GM12872 (cell line): ENCODE measurements around the gene RTBDN.

Experiments
- TF ChIP-seq, protein P1 (sequence below): IDR thresholded peaks from 3 replicates; pipeline ENCODE4 v1.5.1; 2011; ENCODE audit warnings: low read depth, mild to moderate bottlenecking, low read length, moderate library complexity; ENCODE audit not compliant: insufficient read depth

Gene RTBDN

DNA sequence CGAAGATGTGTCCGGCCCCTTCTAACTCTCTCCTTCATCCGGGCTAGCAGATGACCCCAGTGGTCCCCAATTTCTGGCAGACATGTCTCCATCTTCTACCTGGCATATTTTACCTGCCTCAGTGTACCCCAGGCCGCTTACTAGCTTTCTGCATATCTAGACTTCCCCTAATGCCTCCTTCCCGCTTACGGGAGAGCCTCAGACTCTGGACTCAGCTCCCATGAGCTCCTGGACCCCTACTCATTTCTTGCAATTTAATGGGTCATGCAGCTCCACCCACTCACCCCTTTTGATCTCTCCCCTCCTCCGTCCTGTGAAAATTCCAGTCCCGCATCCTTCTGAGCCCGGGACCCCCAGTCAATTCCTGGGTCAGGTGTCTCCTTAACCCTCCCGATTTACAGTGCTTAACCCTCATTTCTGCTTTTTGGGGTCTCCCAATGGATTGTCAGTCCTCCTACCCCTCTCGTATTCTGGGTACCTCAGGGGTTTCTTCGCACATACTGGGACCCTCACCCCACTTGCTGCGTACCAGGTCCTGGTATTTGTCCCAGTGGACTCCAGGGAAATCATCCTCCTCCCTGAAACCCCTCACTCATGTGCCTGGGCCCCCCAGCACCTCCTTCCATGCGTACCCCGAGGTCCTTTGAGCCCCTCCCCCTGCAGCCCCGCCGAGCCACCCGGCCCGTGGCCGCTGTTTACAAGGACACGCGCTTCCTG lies 43.6 kb downstream of the RTBDN start:
- TF ChIP-seq, protein P1, sequence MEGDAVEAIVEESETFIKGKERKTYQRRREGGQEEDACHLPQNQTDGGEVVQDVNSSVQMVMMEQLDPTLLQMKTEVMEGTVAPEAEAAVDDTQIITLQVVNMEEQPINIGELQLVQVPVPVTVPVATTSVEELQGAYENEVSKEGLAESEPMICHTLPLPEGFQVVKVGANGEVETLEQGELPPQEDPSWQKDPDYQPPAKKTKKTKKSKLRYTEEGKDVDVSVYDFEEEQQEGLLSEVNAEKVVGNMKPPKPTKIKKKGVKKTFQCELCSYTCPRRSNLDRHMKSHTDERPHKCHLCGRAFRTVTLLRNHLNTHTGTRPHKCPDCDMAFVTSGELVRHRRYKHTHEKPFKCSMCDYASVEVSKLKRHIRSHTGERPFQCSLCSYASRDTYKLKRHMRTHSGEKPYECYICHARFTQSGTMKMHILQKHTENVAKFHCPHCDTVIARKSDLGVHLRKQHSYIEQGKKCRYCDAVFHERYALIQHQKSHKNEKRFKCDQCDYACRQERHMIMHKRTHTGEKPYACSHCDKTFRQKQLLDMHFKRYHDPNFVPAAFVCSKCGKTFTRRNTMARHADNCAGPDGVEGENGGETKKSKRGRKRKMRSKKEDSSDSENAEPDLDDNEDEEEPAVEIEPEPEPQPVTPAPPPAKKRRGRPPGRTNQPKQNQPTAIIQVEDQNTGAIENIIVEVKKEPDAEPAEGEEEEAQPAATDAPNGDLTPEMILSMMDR = no peak

DNA sequence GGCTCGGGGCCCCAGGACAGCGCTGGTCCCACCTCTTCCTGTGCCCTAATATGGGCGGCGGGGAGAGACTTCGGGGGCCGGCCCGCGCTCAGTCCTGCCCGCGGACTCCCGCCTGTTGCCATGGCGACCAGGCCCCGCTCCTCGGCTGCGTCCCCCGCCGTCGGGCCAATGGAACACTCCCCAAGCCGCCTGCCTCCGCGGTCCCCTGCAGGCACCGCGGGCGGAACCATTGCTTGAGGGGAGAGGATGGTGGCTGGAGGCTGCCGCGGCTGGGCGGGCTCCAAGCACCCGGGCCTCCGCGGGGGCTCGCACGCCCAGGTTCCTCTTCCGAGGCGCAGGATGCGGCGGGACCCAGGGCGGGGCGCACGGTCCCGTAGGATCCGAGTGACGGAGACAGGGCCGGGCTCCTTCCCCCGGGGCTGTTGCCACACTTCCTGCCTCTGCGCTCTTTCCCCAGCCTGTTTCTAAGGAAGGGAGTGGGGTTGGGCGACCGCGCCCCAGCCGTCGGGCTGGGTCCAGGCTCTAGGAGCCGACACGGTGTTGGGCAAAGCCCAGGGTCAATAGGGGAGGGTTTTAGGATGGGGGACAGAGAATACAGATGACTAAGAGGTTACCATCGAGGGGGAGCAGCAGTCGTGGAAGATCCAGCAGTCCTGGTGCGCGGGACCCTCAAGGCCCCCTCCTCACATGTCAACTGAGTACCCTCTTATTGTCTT lies 44.3 kb downstream of the RTBDN start:
- TF ChIP-seq, protein P1 = no peak

DNA sequence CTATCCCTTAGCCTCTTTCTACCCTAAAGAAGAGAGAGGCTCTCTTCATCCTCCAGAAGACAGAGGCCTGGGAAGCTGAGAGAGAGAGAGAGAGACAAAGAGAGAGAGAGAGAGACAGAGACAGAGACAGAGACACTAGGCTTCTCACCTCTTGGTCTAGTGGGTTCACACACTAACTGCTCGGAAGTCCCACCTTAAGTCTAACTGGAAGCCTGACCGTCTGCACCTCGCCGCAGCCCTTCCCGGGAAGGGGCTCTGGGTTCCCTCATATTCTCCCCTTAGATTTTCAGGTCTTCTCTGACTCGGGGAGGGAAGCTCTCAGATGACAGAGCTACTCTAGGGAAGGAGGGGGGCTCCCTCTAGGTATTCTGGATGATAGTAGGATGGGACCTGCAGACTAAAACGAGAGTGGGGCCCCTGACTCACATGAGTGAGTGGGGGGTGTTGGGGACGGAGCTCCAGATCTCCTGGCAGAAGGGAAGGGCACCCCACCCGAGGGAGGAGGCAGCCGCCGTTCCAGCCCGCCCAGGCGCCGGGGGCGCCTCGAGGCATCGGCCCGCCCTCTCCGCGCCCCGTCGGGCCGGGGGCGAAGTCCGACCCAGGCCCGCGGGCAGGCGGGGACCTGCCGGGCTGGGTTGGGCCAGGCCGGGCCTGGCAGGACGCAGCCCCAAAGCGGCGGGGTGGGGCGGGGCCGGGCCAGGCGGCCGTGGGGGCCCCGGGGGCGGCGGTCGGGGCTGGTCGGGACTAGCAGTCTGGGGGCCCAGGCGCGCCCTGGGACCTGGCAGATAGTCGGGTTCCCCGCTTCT lies 45.1 kb downstream of the RTBDN start:
- TF ChIP-seq, protein P1 = no peak

DNA sequence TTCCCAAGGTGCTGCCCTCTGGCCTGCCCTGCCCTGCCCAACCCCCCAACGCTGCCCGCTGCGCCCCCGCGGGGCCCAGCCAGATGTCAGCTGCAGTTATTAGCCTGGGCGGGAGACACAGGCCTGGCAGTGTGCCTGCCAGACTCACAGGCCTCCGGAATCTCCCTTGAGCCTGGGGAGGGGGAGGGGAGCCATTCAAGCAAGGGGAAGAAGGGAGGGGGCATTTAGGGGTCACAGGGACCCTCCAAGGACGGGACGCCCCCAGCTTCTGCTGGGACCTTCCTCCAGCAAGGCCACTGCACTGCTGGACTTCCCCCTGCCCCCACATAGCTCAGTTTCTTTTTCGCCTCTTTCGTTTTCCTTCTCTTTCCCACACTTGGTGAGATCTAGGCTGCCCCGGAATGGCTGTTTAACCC lies 45.7 kb downstream of the RTBDN start:
- TF ChIP-seq, protein P1 = peak; percentile 16; the same call in 1 of the 3 replicates

DNA sequence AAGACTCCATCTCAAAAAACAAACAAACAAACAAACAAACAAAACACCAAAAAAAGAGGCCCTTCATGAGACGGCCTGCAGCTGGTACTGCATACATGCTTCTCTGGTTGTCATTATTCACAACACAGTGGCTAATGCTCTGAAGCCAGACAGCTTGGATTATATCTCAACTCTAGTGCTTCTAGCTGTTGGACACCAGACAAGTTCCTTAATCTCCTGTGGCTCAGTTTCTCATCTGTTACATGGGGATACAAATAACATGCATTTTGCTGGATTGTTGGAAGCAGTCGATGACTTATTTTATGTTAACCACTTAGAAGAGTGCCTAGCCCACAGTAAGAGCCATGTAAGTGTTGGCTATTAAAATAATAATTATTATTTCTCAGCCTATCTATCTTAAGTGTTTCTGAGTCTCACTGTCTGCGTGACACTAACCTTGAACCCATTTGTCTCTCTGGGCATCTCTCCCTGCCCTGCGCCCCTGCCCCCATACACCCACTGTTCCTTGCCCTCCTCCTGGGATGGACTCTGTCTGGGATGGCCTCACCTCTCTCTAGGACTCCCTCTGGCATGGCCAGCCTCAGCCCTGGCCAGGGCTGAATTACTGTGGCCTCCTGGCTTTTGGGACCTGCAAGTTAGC lies 46.2 kb downstream of the RTBDN start:
- TF ChIP-seq, protein P1 = no peak

DNA sequence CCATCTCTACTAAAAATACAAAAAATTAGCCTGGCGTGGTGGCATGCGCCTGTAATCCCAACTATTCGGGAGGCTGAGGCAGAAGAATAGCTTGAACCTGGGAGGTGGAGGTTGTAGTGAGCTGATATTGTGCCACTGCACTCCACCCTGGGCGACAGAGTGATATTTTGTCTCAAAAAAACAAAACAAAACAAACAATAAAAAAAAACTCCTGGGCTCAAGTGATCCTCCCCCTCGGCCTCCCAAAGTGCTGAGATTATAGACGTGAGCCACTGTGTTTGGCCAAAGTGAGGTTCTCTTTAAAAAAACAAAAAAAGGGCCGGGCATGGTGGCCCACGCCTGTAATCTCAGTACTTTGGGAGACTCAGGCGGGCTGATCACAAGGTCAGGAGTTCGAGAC lies 46.9 kb downstream of the RTBDN start:
- TF ChIP-seq, protein P1 = no peak

DNA sequence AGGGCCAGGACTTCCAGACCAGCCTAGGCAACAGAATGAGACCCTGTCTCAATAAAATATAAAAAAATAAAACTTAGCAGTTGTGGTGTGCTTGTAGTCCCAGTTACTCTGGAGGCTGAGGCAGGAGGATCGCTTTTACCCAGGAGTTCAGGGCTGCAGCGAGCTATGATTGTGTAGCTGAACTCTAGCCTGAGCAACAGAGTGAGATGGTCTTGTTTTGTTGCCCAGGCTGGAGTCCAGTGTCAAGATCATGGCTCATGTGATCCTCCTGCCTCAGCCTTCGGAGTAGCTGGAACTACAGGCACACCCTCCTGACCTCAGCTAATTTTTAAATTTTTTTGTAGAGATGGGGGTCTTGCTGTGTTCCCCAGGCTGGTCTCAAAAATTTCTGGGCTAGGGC lies 47.4 kb downstream of the RTBDN start:
- TF ChIP-seq, protein P1 = no peak
